GM19467 (cell line): ENCODE measurements around the gene DCBLD1.

Experiments
- ATAC-seq: cut with Tn5 transposase; IDR thresholded peaks from one replicate; pipeline ENCODE4 v1.9.1; 2021; ENCODE audit warnings: mild to moderate bottlenecking, moderate library complexity; ENCODE audit not compliant: unreplicated experiment

The DCBLD1 gene

GRCh38 chr6:117525607-117526006, 43.1 kb downstream of the DCBLD1 start:
- no peak for ATAC-seq

DNA sequence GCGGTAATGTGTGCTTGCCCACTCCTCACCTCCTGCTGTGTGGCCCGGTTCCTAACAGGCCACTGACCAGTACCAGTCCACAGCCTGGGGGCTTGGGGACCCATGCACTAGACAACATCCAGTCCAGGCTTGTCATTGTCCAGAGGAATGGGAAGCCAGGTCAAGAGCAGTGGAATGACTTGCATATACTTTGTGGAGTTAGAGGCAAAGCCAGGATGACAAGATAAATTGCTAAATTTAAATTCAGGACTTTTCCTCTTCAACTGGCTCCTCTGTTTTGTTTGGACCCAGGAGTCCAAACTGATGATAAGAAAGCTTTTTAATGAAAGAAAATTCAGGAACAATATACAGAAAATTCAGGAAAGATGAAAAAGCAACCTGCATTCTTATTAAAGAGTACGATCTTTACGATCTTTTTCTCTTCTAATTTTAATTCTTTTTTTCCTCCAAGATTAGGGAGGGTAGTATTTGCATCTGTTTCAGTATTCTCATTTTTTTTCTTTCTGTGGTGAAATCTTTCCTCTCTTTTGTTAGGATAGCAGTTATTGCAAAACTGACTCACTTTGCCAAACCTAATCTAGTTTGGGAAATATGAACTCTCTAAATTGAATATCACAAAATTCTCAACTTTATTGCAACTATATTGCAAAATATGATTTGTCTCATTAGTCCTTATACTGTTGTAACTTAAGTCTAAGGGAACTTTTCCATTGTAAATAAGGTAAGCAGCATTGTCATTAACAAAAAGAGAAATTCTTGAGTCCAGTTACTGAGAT, 48.2 kb downstream of the DCBLD1 start:
- no peak for ATAC-seq

DNA sequence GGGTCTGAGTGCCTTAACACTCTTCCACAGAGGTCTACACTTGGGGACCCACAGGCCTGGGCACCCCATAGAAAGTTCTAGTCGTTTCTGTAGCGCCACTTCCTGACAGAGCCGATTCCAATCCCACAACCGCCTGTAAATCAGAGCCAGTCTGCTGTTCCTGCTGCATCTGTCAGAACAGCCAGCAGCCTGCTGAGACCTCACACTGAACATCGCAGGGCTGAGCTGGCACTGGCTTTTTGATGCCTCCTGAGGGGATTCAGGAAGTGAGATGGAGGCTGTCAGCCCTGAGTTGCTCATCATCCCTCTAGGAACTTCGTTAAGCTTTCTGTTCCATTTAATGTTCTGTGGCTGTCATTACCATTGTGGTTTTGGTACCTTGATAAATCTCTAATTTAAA, 48.9 kb downstream of the DCBLD1 start:
- ATAC-seq: no peak

DNA sequence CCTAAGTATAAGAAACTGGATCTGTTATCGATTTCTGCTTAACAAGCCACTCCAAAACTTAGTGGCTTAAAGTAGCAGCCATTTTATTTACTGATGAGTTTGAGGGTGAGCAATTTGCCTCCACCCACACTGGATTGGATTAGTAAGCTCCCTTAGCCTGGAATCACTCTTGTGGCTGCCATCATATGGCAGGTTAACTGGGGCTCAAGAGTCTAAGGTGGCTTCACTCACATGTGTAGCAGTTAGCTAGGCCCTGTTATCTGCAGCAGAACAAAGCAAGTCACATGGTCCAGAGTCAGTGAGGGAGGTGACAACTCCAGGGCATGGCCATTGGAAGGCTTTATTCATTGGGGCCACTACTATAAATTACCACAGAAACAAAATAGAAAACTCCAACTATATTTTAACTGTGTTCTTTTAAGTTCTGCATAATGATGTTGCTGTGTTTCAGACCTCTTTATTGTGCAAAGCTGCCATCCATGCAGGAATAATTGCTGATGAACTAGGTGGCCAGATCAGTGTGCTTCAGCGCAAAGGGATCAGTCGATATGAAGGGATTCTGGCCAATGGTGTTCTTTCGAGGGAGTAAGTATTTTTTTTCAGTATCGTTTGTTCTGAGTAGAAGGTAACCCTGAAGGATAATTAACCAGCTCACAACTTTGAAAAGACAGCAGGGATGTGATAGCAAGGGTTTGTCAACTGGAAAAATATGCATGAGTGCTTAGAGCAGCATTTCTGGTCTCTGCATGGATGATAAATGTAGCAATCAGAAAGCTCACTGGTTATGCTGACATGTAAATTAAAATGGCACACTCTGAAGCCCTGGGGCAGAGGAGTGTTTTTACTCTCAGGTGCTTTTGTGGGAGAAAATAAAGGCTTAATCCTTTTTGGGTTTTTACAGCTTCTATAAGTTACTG, 49.6 kb downstream of the DCBLD1 start:
- ATAC-seq: no peak

DNA sequence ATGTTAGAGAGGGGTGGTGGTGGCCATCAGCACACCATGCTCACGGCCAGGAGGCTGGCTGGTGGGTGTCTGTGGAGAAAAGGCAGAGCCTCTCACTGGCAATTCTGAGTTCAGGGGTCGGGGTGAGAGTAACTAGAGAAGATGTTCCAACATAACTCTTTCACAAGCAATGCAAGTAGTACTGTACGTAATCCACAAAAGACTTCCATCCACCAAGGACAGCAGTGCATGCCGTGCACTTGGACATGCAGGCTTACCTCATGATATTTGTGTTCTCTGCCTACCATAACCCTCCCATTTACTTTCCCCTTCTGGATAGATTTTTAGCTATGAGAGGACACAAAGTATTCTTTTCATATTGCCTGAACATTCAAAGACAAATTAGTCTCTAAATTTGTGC, 51.3 kb downstream of the DCBLD1 start:
- ATAC-seq: no peak

GRCh38 chr6:117534974-117535373, 52.5 kb downstream of the DCBLD1 start:
- ATAC-seq: no peak

GRCh38 chr6:117536317-117536716, 53.8 kb downstream of the DCBLD1 start:
- ATAC-seq: no peak

DNA sequence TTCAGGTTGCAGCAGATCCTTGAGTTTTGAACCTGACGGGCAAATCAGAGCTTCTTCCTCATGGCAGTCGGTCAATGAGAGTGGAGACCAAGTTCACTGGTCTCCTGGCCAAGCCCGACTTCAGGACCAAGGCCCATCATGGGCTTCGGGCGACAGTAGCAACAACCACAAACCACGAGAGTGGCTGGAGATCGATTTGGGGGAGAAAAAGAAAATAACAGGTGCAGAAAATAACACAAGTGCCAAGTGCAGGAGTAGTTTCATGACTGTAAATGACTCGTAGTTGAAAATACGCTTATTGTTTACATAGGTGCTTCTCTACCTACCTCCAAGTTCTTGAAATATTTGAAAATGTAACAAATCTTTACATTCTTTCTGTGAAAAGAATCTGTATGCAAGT, 56.1 kb downstream of the DCBLD1 start:
- ATAC-seq: no peak

GRCh38 chr6:117540670-117541069, 58.2 kb downstream of the DCBLD1 start:
- ATAC-seq: no peak

GRCh38 chr6:117542493-117542892, 60.0 kb downstream of the DCBLD1 start:
- no peak for ATAC-seq

DNA sequence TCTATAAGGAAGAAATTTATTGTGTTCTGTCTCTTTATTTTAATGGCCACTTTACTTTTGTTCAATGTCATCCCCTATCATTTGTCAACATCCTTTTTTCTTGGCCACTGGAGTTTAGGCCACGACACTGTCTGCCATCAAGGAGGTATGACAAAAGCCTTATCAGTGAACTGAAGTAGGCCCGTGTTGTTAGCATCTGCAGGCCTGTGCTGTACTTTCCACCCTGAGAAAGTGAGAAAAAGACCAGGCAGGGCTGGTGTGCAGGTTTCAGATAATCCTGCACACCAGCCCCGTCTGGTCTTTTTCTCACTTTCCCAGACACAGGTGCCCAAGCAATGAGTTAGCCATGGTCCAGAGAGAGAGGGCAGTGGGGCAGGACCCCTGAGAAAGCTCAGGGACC, 62.2 kb downstream of the DCBLD1 start:
- ATAC-seq: no peak

DNA sequence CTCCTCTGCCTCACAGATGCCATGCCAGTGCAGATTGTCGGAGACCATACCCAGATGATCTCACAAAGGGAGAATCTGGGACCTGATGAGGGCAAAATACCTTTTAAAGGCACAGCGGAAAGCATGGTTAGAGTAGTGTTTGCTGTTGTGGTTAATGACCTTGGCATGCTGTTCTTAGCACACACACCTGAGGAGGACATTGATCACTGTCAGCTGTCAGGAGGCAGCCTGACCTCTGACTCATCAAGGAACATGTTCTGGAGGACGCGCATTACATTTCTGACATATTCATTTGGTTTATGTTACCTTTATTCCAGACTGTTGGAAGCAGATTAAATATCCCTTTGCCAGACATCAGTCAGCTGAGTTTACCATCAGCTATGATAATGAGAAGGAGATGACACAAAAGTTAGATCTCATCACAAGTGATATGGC, 62.7 kb downstream of the DCBLD1 start:
- ATAC-seq: no peak

- no peak for ATAC-seq
These were observed 64.2 kb downstream of the DCBLD1 start for GRCh38 chr6:117546674-117547073.

DNA sequence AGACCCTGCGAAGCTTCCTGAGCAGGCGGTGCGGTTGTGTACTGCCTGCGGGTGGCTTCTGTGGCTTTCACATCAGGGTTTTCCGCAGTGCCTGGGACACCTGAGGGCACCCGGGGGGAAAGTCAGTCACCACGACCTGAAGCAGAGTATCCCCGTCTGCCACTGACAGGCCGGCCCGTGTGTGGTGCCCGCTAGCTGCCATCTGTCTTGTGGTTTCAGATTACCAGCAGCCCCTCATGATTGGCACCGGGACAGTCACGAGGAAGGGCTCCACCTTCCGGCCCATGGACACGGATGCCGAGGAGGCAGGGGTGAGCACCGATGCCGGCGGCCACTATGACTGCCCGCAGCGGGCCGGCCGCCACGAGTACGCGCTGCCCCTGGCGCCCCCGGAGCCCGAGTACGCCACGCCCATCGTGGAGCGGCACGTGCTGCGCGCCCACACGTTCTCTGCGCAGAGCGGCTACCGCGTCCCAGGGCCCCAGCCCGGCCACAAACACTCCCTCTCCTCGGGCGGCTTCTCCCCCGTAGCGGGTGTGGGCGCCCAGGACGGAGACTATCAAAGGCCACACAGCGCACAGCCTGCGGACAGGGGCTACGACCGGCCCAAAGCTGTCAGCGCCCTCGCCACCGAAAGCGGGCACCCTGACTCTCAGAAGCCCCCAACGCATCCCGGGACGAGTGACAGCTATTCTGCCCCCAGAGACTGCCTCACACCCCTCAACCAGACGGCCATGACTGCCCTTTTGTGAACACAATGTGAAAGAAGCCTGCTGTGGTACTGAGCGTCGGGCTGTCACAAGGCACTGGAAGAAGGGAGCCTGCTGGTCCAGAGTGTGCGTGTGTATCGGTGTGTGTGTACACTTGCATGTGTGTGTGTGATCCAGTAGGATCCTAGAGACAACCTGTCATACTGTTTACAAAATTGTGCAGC, 65.5 kb downstream of the DCBLD1 start:
- peak; percentile 36 for ATAC-seq

- no peak for ATAC-seq
These were observed 66.4 kb downstream of the DCBLD1 start for GRCh38 chr6:117548797-117549301.

DNA sequence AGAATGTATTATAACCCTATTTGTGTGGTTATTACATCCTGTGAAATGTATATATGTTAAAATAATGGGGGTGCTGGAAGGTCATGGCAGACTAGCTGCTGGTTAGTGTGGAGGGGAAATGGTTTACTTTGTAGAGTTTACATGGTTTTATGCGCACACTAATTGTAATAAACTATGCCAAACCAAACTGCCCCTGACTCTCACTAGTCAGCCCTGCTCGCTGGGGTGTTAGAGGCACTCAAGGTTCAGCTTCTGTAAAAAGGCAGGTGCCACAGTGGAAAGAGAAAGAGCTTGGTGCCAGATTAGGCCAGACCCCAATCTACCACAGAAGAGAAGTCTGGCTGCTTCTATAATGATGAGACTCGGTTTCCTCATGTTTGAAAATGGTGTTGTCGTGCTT, 67.1 kb downstream of the DCBLD1 start:
- no peak for ATAC-seq

DNA sequence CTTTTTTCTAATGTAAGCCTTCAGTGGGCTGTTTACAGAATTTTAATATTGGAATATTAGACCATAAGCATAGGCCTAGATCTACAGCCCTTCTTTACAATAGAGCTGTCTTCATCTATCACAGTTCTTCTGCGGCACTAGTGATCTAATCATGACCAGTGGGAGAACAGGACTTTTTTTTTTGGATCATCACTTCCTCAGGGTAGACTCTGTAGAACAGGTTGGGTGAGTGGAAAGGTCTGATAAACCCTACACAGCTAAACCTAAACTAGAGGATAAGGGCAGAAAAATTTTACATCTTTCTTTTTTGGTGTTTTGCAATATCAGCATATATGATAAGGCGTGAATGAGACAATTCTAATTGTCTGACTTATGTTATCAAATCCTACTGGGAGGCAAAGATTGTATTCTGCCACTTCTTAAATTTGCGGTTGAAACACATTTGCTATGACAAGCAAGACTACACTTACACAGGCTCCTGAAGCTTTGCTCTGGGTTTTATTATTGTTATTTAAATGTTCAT, 67.7 kb downstream of the DCBLD1 start:
- ATAC-seq: no peak

- ATAC-seq: no peak
These were observed 68.3 kb downstream of the DCBLD1 start for GRCh38 chr6:117550618-117551242.

DNA sequence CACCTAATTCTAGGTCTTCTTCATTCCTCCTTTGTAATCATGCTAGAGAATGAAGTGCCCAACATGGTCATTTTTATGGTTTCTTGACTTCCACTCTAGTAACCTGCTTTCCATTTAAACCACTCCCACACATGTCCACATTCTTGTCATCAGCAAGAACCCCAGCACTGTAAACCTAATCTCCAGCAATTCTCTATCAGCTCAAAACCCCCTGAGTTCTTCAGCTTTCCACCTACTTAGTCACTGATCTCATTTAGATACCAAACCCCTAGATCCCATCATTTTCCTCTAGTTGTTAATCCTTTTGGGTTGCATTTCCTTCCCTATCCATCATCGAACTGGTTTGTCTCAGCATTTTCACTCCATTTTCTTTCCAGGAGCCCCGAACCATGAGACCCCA, 70.1 kb downstream of the DCBLD1 start:
- no peak for ATAC-seq

DNA sequence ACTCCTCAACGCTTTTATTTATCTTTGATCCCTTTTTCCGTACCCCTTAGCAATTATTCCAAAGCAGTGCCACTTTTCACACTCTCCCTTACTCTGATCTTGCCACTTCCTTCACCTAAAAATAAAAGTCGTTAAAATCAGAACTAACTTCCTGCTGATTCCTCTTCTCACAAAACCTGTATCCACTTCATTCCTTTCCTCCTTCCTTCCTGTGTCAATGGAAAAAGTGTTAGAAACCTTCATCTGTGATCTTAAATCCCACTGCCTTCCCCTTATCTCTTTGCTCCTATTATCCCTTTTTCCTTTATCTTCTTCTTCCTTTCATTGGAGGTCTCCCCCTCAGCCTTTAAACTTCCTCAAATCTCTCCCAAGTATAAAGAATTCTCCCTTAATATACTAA, 70.7 kb downstream of the DCBLD1 start:
- ATAC-seq: no peak
